ENCODE data around the gene SP7.

- TF ChIP-seq, protein P1, sequence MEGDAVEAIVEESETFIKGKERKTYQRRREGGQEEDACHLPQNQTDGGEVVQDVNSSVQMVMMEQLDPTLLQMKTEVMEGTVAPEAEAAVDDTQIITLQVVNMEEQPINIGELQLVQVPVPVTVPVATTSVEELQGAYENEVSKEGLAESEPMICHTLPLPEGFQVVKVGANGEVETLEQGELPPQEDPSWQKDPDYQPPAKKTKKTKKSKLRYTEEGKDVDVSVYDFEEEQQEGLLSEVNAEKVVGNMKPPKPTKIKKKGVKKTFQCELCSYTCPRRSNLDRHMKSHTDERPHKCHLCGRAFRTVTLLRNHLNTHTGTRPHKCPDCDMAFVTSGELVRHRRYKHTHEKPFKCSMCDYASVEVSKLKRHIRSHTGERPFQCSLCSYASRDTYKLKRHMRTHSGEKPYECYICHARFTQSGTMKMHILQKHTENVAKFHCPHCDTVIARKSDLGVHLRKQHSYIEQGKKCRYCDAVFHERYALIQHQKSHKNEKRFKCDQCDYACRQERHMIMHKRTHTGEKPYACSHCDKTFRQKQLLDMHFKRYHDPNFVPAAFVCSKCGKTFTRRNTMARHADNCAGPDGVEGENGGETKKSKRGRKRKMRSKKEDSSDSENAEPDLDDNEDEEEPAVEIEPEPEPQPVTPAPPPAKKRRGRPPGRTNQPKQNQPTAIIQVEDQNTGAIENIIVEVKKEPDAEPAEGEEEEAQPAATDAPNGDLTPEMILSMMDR (IDR thresholded peaks at IDR 0.05): no peak
- no peak for TF ChIP-seq POLR2AphosphoS5 (IDR thresholded peaks at IDR 0.05)
- TF ChIP-seq POLR2A (IDR thresholded peaks at IDR 0.05): no peak
- no peak for TF ChIP-seq EP300 (IDR thresholded peaks at IDR 0.05)
Observed at GRCh38 chr12:53324113-53324778, 11.9 kb downstream of the SP7 start.
